A673 (cell line): ENCODE results near the gene GNAS-AS1.

Experiments used
- CTCF ChIP-seq: fragments of 300-800, 200-600 bp; sonication (generic); conservative IDR thresholded peaks from 2 replicates; pipeline ENCODE4 v1.5.1; 2017; ENCODE audit warnings: low read depth, mild to moderate bottlenecking, antibody characterized with exemption, low read length, moderate library complexity, mixed read lengths
- EZH2 ChIP-seq: fragments of 200-600 bp; sonication (generic); IDR thresholded peaks from 2 replicates; pipeline ENCODE4 v1.6.1; 2017; ENCODE audit warnings: borderline replicate concordance, low read depth, mild to moderate bottlenecking, mixed read lengths, antibody characterized with exemption, low read length; ENCODE audit not compliant: poor library complexity, severe bottlenecking

DNA sequence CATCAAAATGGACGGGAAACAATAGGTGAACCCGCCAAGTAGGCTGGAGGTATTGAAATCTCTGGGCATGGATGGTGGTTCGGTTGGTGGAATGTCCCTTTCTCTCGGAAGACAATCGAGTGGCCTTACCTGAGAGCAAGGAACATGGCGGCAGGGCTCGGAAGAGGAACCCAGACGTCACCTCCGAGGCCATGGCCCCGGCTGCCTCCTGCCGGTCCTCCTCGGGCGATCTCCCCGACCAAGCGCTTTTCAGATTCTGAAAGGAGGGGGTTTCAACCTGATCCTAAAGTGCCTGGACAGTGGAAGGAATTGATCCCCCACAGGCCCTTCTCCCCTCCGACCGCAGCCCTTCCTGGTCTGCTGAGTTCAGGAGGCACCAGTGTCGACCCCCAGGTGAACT is 47.2 kb downstream of the GNAS-AS1 start:
- TF ChIP-seq EZH2 (no peak), CTCF (no peak)
